GM12872 (cell line): ENCODE data around the gene PRSS56.

Experiments used
- CTCF ChIP-seq: IDR thresholded peaks from 3 replicates; pipeline ENCODE4 v1.5.1; 2011; ENCODE audit warnings: low read depth, mild to moderate bottlenecking, low read length, moderate library complexity; ENCODE audit not compliant: insufficient read depth

The PRSS56 gene

GRCh38 chr2:232493701-232494474 is 26.3 kb upstream of the PRSS56 start:
- no peak for TF ChIP-seq CTCF

GRCh38 chr2:232494542-232494941 is 25.6 kb upstream of the PRSS56 start:
- no peak for TF ChIP-seq CTCF

- no peak for TF ChIP-seq CTCF
Observed at GRCh38 chr2:232495292-232495691, 24.9 kb upstream of the PRSS56 start.

- no peak for TF ChIP-seq CTCF
Observed at GRCh38 chr2:232496501-232497270, 23.5 kb upstream of the PRSS56 start.

- no peak for TF ChIP-seq CTCF
Observed at GRCh38 chr2:232497348-232497747, 22.8 kb upstream of the PRSS56 start.

- no peak for TF ChIP-seq CTCF
Observed at GRCh38 chr2:232498452-232498851, 21.7 kb upstream of the PRSS56 start.

GRCh38 chr2:232501331-232501771 is 18.8 kb upstream of the PRSS56 start:
- no peak for TF ChIP-seq CTCF
